Endothelial cell of umbilical vein (primary cell): ENCODE measurements around the gene LDLRAD4. TPM values are rescaled to one million over a fixed set of nuclear protein-coding genes. Genes with fewer than 3 reads are reported as not detected.

Experiments used
- BruUV-seq: library from RNA; stranded (reverse); fragments of 400-500 nt; replicated peaks from 2 replicates; lab custom pipeline; 2021; lab: Mats Ljungman, UMichigan
- CTCF ChIA-PET: fragments of 300-600, 350-600 bp; sonication (Branson Sonifier 250); formaldehyde crosslinking; loops from one replicate; lab custom pipeline; 2021; ENCODE audit warnings: antibody characterized with exemption, inconsistent platforms; lab: Charles Lee
- POLR2A ChIA-PET: fragments of 300-600, 350-600 bp; sonication (Branson Sonifier 250); formaldehyde crosslinking; loops from one replicate; lab custom pipeline; 2021; ENCODE audit warnings: antibody characterized with exemption, inconsistent platforms; lab: Charles Lee
- DNase-seq: peaks from one replicate; pipeline ENCODE4 v3.0.0-alpha.2; 2011; ENCODE audit warnings: low read depth, low spot score
- FAIRE-seq: peaks from 2 replicates; lab custom pipeline; 2011; peaks lifted over from hg19 to GRCh38; lab: Jason Lieb, UNC
- H2AFZ ChIP-seq: 2 replicates; pipeline ENCODE4 v1.6.0; 2012; ENCODE audit warnings: low read depth, low read length, control low read depth, inconsistent platforms
- H3K27ac ChIP-seq: 2 replicates; pipeline ENCODE4 v1.5.1; 2011; ENCODE audit warnings: low read depth, mild to moderate bottlenecking, control low read depth, low read length, moderate library complexity; ENCODE audit not compliant: insufficient read depth
- H3K27me3 ChIP-seq, 2 experiments: 2 replicates each; pipeline versions ENCODE4 v1.6.0 to v1.6.1; 2011; ENCODE audit warnings: low read length in 2 of 2, mixed read lengths in 1 of 2; ENCODE audit not compliant: control insufficient read depth in 2 of 2, insufficient read depth in 2 of 2
- H3K36me3 ChIP-seq, 2 experiments: 2 replicates in 1 of 2; 3 replicates in 1 of 2; pipeline ENCODE4 v1.5.1; 2011; ENCODE audit warnings: low read length in 2 of 2, mild to moderate bottlenecking in 1 of 2, moderate library complexity in 1 of 2; ENCODE audit not compliant: control insufficient read depth in 2 of 2, insufficient read depth in 2 of 2; ENCODE audit errors: extremely low read depth in 1 of 2
- H3K4me1 ChIP-seq: 3 replicates; pipeline ENCODE4 v1.5.1; 2011; ENCODE audit warnings: mild to moderate bottlenecking, low read length; ENCODE audit not compliant: control insufficient read depth, insufficient read depth; ENCODE audit errors: extremely low read depth
- H3K4me2 ChIP-seq: 2 replicates; pipeline ENCODE4 v1.6.1; 2011; ENCODE audit warnings: low read length, control low read depth, mixed read lengths; ENCODE audit not compliant: insufficient read depth
- H3K4me3 ChIP-seq, 3 experiments: fragments of 200-600 bp in 1 of 3; sonication (generic), shearing (Covaris generic) in 1 of 3; replicated peaks in 1 of 3; 2 replicates each; pipeline ENCODE4 v1.5.1; 2011 to 2016; ENCODE audit warnings: control low read depth in 3 of 3, low read length in 3 of 3, mild to moderate bottlenecking in 2 of 3, inconsistent platforms in 1 of 3, low read depth in 1 of 3, moderate library complexity in 1 of 3; ENCODE audit not compliant: insufficient read depth in 1 of 3
- H3K79me2 ChIP-seq: 2 replicates; pipeline ENCODE4 v1.6.0; 2012; ENCODE audit warnings: low read length, inconsistent platforms; ENCODE audit not compliant: control insufficient read depth, insufficient read depth
- H3K9ac ChIP-seq: replicated peaks from 2 replicates; pipeline ENCODE3; 2011; ENCODE audit warnings: low read length, control low read depth; ENCODE audit not compliant: insufficient read depth; ENCODE audit errors: extremely low read depth
- H3K9me1 ChIP-seq: replicated peaks from 3 replicates; pipeline ENCODE4 v1.6.0; 2011; ENCODE audit warnings: mild to moderate bottlenecking, low read length; ENCODE audit not compliant: control insufficient read depth, insufficient read depth; ENCODE audit errors: extremely low read depth
- H3K9me3 ChIP-seq: replicated peaks from 2 replicates; pipeline ENCODE4 v1.5.1; 2012; ENCODE audit warnings: low read length, inconsistent platforms; ENCODE audit not compliant: control insufficient read depth, insufficient read depth
- H4K20me1 ChIP-seq: replicated peaks from 2 replicates; pipeline ENCODE3; 2011; ENCODE audit warnings: mild to moderate bottlenecking, low read length; ENCODE audit not compliant: control insufficient read depth, insufficient read depth; ENCODE audit errors: extremely low read depth
- CTCF ChIP-seq, 2 donors: IDR thresholded peaks; 1 replicate in 1 of 2; 2 replicates in 1 of 2; pipeline ENCODE4 v1.5.1; 2011; ENCODE audit warnings: low read length in 2 of 2, mild to moderate bottlenecking in 2 of 2, moderate library complexity in 2 of 2, control low read depth in 1 of 2, inconsistent platforms in 1 of 2, low read depth in 1 of 2; ENCODE audit not compliant: insufficient read depth in 1 of 2; ENCODE audit errors: extremely low read depth in 1 of 2
- EZH2 ChIP-seq: IDR thresholded peaks from 2 replicates; pipeline ENCODE4 v1.6.1; 2012; ENCODE audit warnings: borderline replicate concordance, low read depth, mild to moderate bottlenecking, moderate library complexity, low read length, inconsistent platforms; ENCODE audit not compliant: severe bottlenecking
- FOS ChIP-seq: IDR thresholded peaks from 2 replicates; pipeline ENCODE4 v1.6.1; 2011; ENCODE audit warnings: mild to moderate bottlenecking, low read length, moderate library complexity, borderline replicate concordance; ENCODE audit not compliant: insufficient read depth
- GATA2 ChIP-seq: IDR thresholded peaks from 2 replicates; pipeline ENCODE4 v1.7.0; 2011; ENCODE audit warnings: low read depth, mild to moderate bottlenecking, moderate library complexity, mixed read lengths, low read length; ENCODE audit not compliant: insufficient read length, insufficient read depth
- JUN ChIP-seq: IDR thresholded peaks from 2 replicates; pipeline ENCODE4 v1.6.1; 2011; ENCODE audit warnings: borderline replicate concordance, low read depth; ENCODE audit not compliant: insufficient read length, insufficient read depth
- MAX ChIP-seq: IDR thresholded peaks from 2 replicates; pipeline ENCODE4 v1.6.1; 2011; ENCODE audit not compliant: insufficient read depth, insufficient read length
- MYC ChIP-seq: IDR thresholded peaks from one replicate; pipeline ENCODE4 v1.6.1; 2011; ENCODE audit warnings: mild to moderate bottlenecking, low read depth, low read length
- POLR2A ChIP-seq: IDR thresholded peaks from 2 replicates; pipeline ENCODE4 v1.6.1; 2012; ENCODE audit warnings: low read depth, mild to moderate bottlenecking, control low read depth, low read length
- POLR2AphosphoS5 ChIP-seq: IDR thresholded peaks from 2 replicates; pipeline ENCODE4 v1.6.1; 2012; ENCODE audit warnings: low read depth, mild to moderate bottlenecking, control low read depth, low read length, moderate library complexity; ENCODE audit not compliant: insufficient read depth
- dilution Hi-C: fragments of 300-500 bp; cut with MboI; formaldehyde crosslinking; loops from one replicate; pipeline ENCODE4 v1.15.0; 2019; ENCODE audit warnings: low sequenced_read_pairs; ENCODE audit not compliant: extremely low pct_ligation_motif_present
- intact Hi-C: fragments of 100-400 bp; cut with micrococcal nuclease; formaldehyde crosslinking; loops from one replicate; pipeline ENCODE4 v1.10.0; 2022
- polyA plus RNA-seq, 4 experiments: library from polyadenylated mRNA; depleted of rRNA in 3 of 4; stranded (reverse) in 3 of 4; unstranded in 1 of 4; fragments of >200 nt; gene quantifications; 2 replicates each; pipeline versions ENCODE4 v1.2.1 to v1.2.3, GENCODE V29; 2011 to 2012; ENCODE audit warnings: missing spikeins in 1 of 4
- total RNA-seq: library from RNA; stranded (reverse); gene quantifications from 2 replicates; pipeline ENCODE4 v1.2.3, GENCODE V29; 2021

LDLRAD4 gene
- total and polyA plus RNA-seq, 2 donors (not counting 3 experiments of a cell fraction or from before 2014, with no cell fraction given): 5.2 to 6.5 TPM

GRCh38 chr18:13357289-13357688 is 138.7 kb downstream of the LDLRAD4 start:
- no peak overlapping the region for H3K9ac ChIP-seq
- no peak for FAIRE-seq
- no TSS peak for BruUV-seq
- no peak overlapping the region for H2AFZ ChIP-seq
- H3K27ac ChIP-seq: no peak overlapping the region
- no peak overlapping the region for H3K4me3 ChIP-seq
- H3K4me1 ChIP-seq: no peaks in the 10 kb centered on the region
- no peak for DNase-seq
- H3K36me3 ChIP-seq: no peaks in the 10 kb centered on the region
- dilution Hi-C loops: no loop called here
- no peak for TF ChIP-seq MAX
- no peak for TF ChIP-seq GATA2
- no peak for TF ChIP-seq CTCF (IDR thresholded peaks at IDR 0.05; ENCODE audit: extremely low read depth in 1 of 2, insufficient read depth in 1 of 2, low read depth in 1 of 2, low read length in 2 of 2)
- TF ChIP-seq POLR2AphosphoS5: no peak
- TF ChIP-seq JUN: no peak
- TF ChIP-seq EZH2: no peak
- no peak for TF ChIP-seq MYC
- no peak for TF ChIP-seq POLR2A
- no peak for TF ChIP-seq FOS
- H3K79me2 ChIP-seq: no peaks in the 10 kb centered on the region
- ChIA-PET POLR2A (no interaction called here), CTCF (no interaction called here)
- H3K27me3 ChIP-seq: peaks cover 0 to 5% of the 10 kb centered on the region in 2 experiments
- no peaks in the 10 kb centered on the region for H3K9me1 ChIP-seq
- H3K9me3 ChIP-seq: no peaks in the 10 kb centered on the region
- no peak overlapping the region for H3K4me2 ChIP-seq
- intact Hi-C loops: no loop called here
- H4K20me1 ChIP-seq: no peaks in the 10 kb centered on the region
